Adipose tissue (tissue), 3 donors: ENCODE results near the gene RIMBP2. TPM values are rescaled to one million over a fixed set of nuclear protein-coding genes. Genes with fewer than 3 reads are reported as not detected.

Experiments used
- polyA plus RNA-seq, 3 donors: library from polyadenylated mRNA; stranded (reverse); fragments of 200-250 nt; gene quantifications; one replicate each; pipeline ENCODE4 v1.2.3, GENCODE V29; 2013
- donor health status: healthy with polysubstance abuse.
- donor health status: Bipolar disorder and iron deficiency.
- donor health status: healthy.

The RIMBP2 gene
- polyA plus RNA-seq, 3 donors, result 0.49 to 1.7 (median 1.1) TPM

Other genes with a start within 250 kb of the RIMBP2 start
- gene STX2, start 123.0 kb upstream of the RIMBP2 start, polyA plus RNA-seq, result 10 to 100 TPM in 2 of 3 donors, 1 to 10 TPM in 1; 5.4 to 14.8 (median 10.9) TPM
- gene RAN, start 155.8 kb upstream of the RIMBP2 start, polyA plus RNA-seq, result 100 to 1,000 TPM; 148 to 380 (median 255) TPM
- 10 to 100 TPM in 2 of 3 donors, 1 to 10 TPM in 1; 3.3 to 11.0 (median 10.3) TPM for gene ADGRD1, start 237.6 kb upstream of the RIMBP2 start, polyA plus RNA-seq